GM21786 (cell line): Measurements from ENCODE around the gene AOX1.
"Not testable (repeated sequence)": the region's sequence is repeated elsewhere in the genome, so short reads cannot be mapped to it uniquely, and the experiment has no call there.

Experiments
- ATAC-seq: cut with Tn5 transposase; IDR thresholded peaks from one replicate; pipeline ENCODE4 v1.9.1; 2021; ENCODE audit not compliant: unreplicated experiment

AOX1 gene

GRCh38 chr2:200600549-200601225, 14.9 kb downstream of the AOX1 start:
- no peak for ATAC-seq

GRCh38 chr2:200602584-200602983, 16.8 kb downstream of the AOX1 start:
- no peak for ATAC-seq

- no peak for ATAC-seq
These were observed 18.2 kb downstream of the AOX1 start for GRCh38 chr2:200603972-200604371.

- ATAC-seq, result no peak
These were observed 18.9 kb downstream of the AOX1 start for GRCh38 chr2:200604571-200605255.

- ATAC-seq, result no peak
These were observed 22.7 kb downstream of the AOX1 start for GRCh38 chr2:200608341-200609027.

GRCh38 chr2:200609028-200609614, 23.3 kb downstream of the AOX1 start:
- ATAC-seq, result no peak

GRCh38 chr2:200610217-200610616, 24.4 kb downstream of the AOX1 start:
- ATAC-seq, result not testable (repeated sequence)

GRCh38 chr2:200613692-200614091, 27.9 kb downstream of the AOX1 start:
- ATAC-seq, result no peak

GRCh38 chr2:200614249-200614648, 28.4 kb downstream of the AOX1 start:
- no peak for ATAC-seq

- no peak for ATAC-seq
These were observed 29.4 kb downstream of the AOX1 start for GRCh38 chr2:200615247-200615646.

GRCh38 chr2:200616193-200616592, 30.4 kb downstream of the AOX1 start:
- ATAC-seq, result no peak

GRCh38 chr2:200616656-200617055, 30.8 kb downstream of the AOX1 start:
- ATAC-seq, result no peak

- ATAC-seq, result no peak
These were observed 31.6 kb downstream of the AOX1 start for GRCh38 chr2:200617156-200618053.

GRCh38 chr2:200618054-200618419, 32.2 kb downstream of the AOX1 start:
- no peak for ATAC-seq

GRCh38 chr2:200618590-200619021, 32.8 kb downstream of the AOX1 start:
- ATAC-seq, result no peak

- no peak for ATAC-seq
These were observed 33.5 kb downstream of the AOX1 start for GRCh38 chr2:200619279-200619678.

- ATAC-seq, result no peak
These were observed 35.0 kb downstream of the AOX1 start for GRCh38 chr2:200620606-200621390.

- ATAC-seq, result no peak
These were observed 36.3 kb downstream of the AOX1 start for GRCh38 chr2:200622106-200622505.

GRCh38 chr2:200624026-200624425, 38.2 kb downstream of the AOX1 start:
- ATAC-seq, result no peak

GRCh38 chr2:200624658-200625057, 38.8 kb downstream of the AOX1 start:
- ATAC-seq, result no peak
